Measurements from ENCODE around the gene UBTFL1. TPM values are rescaled to one million over a fixed set of nuclear protein-coding genes. Genes with fewer than 3 reads are reported as not detected.

The UBTFL1 gene
- total RNA-seq, 1 experiment from 2014 or later, result not detected

GRCh38 chr11:90113541-90113940, 27.8 kb downstream of the UBTFL1 start (continued):
- TF ChIP-seq FOXP4 (CRISPR knock-in tag; IDR thresholded peaks at IDR 0.05) (no peak), NR2C2 (CRISPR knock-in tag; IDR thresholded peaks at IDR 0.05) (no peak), FOXP1 (CRISPR knock-in tag; IDR thresholded peaks at IDR 0.05; ENCODE audit: borderline replicate concordance) (no peak), IRF1 (CRISPR knock-in tag; IDR thresholded peaks at IDR 0.05) (no peak)

- Mint-ChIP-seq H3K27ac (no peak overlapping the region), H3K27me3 (ENCODE audit: low read depth) (no peaks in the 10 kb centered on the region), H3K4me1 (no peaks in the 10 kb centered on the region), H3K9me3 (no peaks in the 10 kb centered on the region), H3K4me3 (no peak overlapping the region), H3K36me3 (no peaks in the 10 kb centered on the region)
- POLR2A ChIA-PET, result no interaction called here
- no peak for TF ChIP-seq CBFB (CRISPR knock-in tag; IDR thresholded peaks at IDR 0.05; ENCODE audit: low read depth)
- no peak for TF ChIP-seq NFE2L1 (CRISPR knock-in tag; IDR thresholded peaks at IDR 0.05)
- TF ChIP-seq, protein P1, sequence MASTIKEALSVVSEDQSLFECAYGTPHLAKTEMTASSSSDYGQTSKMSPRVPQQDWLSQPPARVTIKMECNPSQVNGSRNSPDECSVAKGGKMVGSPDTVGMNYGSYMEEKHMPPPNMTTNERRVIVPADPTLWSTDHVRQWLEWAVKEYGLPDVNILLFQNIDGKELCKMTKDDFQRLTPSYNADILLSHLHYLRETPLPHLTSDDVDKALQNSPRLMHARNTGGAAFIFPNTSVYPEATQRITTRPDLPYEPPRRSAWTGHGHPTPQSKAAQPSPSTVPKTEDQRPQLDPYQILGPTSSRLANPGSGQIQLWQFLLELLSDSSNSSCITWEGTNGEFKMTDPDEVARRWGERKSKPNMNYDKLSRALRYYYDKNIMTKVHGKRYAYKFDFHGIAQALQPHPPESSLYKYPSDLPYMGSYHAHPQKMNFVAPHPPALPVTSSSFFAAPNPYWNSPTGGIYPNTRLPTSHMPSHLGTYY (CRISPR knock-in tag; IDR thresholded peaks at IDR 0.05), result no peak
- no peak for TF ChIP-seq ESRRA (CRISPR knock-in tag; IDR thresholded peaks at IDR 0.05; ENCODE audit: borderline replicate concordance)
- no peak for TF ChIP-seq STAT6 (CRISPR knock-in tag; conservative IDR thresholded peaks at IDR 0.05; ENCODE audit: low read depth)
- no peak for TF ChIP-seq AR (CRISPR knock-in tag; IDR thresholded peaks at IDR 0.05)
- no peak for DNase-seq (ENCODE audit: low spot score)
- ATAC-seq, result no peak
- CTCF ChIA-PET, result no interaction called here
Measured at GRCh38 chr11:90120191-90120590, 34.4 kb downstream of the UBTFL1 start.

DNA sequence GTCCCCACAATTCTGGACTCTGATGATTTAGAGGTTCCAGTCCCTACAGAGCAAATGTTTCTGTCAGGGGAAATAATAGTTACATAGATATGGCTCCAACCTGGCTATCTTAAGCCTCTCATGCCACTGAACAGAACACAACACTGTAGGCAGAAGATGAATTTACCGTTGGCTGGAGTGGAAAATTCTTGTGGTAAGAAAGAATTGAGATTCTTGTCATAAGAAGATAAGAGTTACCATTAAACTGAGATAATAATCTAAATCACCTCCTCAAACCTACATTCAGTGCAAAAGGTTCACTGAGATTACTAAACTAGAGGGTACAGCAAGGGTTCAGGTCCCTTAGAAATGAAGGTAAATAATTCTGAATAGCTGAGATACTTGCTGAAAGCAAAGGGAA, 38.6 kb downstream of the UBTFL1 start:
- Mint-ChIP-seq H3K27ac (no peak overlapping the region), H3K36me3 (no peaks in the 10 kb centered on the region), H3K4me3 (no peak overlapping the region), H3K27me3 (ENCODE audit: low read depth) (no peaks in the 10 kb centered on the region), H3K4me1 (no peaks in the 10 kb centered on the region), H3K9me3 (no peaks in the 10 kb centered on the region)
- CTCF ChIA-PET, result no interaction called here
- ATAC-seq (no peak), DNase-seq (ENCODE audit: low spot score) (no peak)
- POLR2A ChIA-PET, result no interaction called here
- no peak for TF ChIP-seq TEAD4 (CRISPR knock-in tag; IDR thresholded peaks at IDR 0.05)
- TF ChIP-seq ZNF423 (CRISPR knock-in tag; IDR thresholded peaks at IDR 0.05), result no peak
- TF ChIP-seq, protein P2, sequence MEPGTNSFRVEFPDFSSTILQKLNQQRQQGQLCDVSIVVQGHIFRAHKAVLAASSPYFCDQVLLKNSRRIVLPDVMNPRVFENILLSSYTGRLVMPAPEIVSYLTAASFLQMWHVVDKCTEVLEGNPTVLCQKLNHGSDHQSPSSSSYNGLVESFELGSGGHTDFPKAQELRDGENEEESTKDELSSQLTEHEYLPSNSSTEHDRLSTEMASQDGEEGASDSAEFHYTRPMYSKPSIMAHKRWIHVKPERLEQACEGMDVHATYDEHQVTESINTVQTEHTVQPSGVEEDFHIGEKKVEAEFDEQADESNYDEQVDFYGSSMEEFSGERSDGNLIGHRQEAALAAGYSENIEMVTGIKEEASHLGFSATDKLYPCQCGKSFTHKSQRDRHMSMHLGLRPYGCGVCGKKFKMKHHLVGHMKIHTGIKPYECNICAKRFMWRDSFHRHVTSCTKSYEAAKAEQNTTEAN (CRISPR knock-in tag; IDR thresholded peaks at IDR 0.05), result no peak
- no peak for TF ChIP-seq ZNF532 (CRISPR knock-in tag; IDR thresholded peaks at IDR 0.05; ENCODE audit: borderline replicate concordance)
- no peak for TF ChIP-seq MXD4 (CRISPR knock-in tag; IDR thresholded peaks at IDR 0.05; ENCODE audit: borderline replicate concordance)
- TF ChIP-seq ZNF219 (CRISPR knock-in tag; IDR thresholded peaks at IDR 0.05; ENCODE audit: borderline replicate concordance), result no peak
- TF ChIP-seq, protein P3, sequence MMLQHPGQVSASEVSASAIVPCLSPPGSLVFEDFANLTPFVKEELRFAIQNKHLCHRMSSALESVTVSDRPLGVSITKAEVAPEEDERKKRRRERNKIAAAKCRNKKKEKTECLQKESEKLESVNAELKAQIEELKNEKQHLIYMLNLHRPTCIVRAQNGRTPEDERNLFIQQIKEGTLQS (CRISPR knock-in tag; conservative IDR thresholded peaks at IDR 0.05), result no peak

All from WTC11 (cell line).